GM12891 (cell line): ENCODE data around the gene HNRNPM.

Experiments used
- DNase-seq: peaks from one replicate; pipeline ENCODE4 v3.0.0; 2011; ENCODE audit warnings: low spot score; ENCODE audit not compliant: insufficient read length
- FAIRE-seq: peaks from 2 replicates; lab custom pipeline; 2011; peaks lifted over from hg19 to GRCh38; lab: Jason Lieb, UNC
- PAX5 ChIP-seq: IDR thresholded peaks from 2 replicates; pipeline ENCODE4 v1.6.1; 2011; ENCODE audit warnings: low read length, moderate library complexity, mild to moderate bottlenecking; ENCODE audit not compliant: insufficient read depth, severe bottlenecking
- POLR2A ChIP-seq: IDR thresholded peaks from 2 replicates; pipeline ENCODE4 v1.6.1; 2011; ENCODE audit warnings: low read depth, low read length, control low read depth
- POLR2AphosphoS5 ChIP-seq: IDR thresholded peaks from 2 replicates; pipeline ENCODE4 v1.6.1; 2011; ENCODE audit warnings: low read depth, low read length, control low read depth
- POU2F2 ChIP-seq: IDR thresholded peaks from 2 replicates; pipeline ENCODE4 v1.6.1; 2011; ENCODE audit warnings: low read depth, mild to moderate bottlenecking, control low read depth, low read length, moderate library complexity
- SPI1 ChIP-seq: IDR thresholded peaks from 2 replicates; pipeline ENCODE4 v1.6.1; 2011; ENCODE audit warnings: low read depth, low read length, control low read depth
- TAF1 ChIP-seq: IDR thresholded peaks from 2 replicates; pipeline ENCODE4 v1.6.1; 2011; ENCODE audit warnings: low read depth, low read length, control low read depth

Gene HNRNPM

DNA sequence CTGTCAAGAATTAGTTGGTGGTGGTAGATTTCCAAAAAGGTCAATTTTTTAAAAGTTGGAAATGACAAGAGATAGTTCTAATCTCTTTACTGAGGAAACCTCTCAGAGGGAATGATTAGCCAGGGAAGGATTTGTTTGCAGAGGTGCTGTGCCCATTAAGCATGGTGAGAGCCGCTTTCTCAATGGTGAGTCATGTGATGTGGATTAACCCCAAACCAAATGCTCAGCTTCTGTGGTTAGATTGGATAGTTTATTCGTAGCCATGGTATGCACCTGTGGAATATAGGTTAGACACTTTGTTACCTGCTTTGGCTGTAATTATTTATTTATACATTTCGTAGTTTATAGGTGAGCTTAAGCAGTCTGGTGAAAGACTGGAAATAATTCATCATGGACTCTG lies 7.1 kb downstream of the HNRNPM start:
- DNase-seq: no peak
- FAIRE-seq: no peak
- TF ChIP-seq POLR2AphosphoS5: no peak
- TF ChIP-seq POU2F2: no peak
- no peak for TF ChIP-seq TAF1
- no peak for TF ChIP-seq SPI1
- no peak for TF ChIP-seq POLR2A
- TF ChIP-seq PAX5: no peak

DNA sequence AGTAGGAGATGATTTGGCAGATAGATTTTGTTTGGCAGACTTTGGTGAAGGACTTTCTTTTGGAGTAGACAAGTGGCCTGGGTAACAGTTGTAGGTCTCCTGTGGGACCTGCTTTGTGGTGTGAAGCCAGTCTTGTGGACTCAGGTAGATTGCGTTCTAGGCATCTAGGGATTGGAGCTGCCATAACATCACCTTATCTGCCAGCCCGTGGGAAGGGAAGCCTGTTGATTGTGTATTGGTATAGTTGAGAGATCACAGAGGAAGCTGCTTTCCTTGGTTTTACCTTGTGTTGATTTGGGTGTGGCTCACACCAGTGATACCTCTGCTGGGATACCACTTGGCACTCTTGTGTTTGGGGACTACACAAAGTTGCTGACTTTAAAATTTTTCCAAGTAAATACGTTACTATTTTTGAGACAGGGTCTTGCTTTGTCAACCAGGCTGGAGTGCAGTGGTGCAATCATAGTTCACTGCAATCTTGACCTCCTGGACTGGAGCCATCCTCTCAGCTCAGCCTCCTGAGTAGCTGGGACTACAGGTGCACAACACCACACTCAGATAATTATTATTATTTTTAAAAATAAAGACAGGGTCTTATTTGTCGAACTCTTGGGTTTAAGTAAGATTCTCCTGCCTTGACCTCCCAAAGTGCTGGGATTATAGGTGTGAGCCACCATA lies 7.8 kb downstream of the HNRNPM start:
- FAIRE-seq: no peak
- TF ChIP-seq POLR2AphosphoS5 (no peak), TAF1 (no peak), PAX5 (no peak), POLR2A (no peak), POU2F2 (no peak), SPI1 (no peak)
- DNase-seq: no peak

DNA sequence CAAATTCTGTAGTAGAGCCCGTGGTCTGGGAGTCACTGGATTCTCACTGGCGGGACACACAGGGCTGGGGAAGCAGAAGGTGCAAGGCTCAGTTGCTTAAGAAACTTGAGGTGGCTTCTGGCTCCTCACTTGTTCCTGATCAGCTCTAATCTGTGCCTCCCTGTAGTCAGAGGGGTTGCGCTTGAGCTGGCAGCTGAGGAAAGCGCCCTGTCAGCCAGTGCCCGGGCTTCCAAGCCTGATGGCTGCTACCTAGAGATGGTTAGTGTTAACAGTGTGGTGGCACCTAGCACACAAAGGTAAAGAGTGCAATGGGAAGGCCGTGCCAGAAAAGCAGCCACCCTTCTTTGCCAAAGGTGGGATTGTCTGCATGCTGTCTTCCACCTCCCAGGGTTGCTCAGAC lies 8.8 kb downstream of the HNRNPM start:
- no peak for DNase-seq
- no peak for FAIRE-seq
- TF ChIP-seq POLR2AphosphoS5 (no peak), TAF1 (no peak), POLR2A (no peak), SPI1 (no peak), POU2F2 (no peak), PAX5 (no peak)

- FAIRE-seq (no peak), DNase-seq (no peak)
- TF ChIP-seq TAF1 (no peak), POU2F2 (no peak), POLR2AphosphoS5 (no peak), PAX5 (no peak), POLR2A (no peak), SPI1 (no peak)
Observed at GRCh38 chr19:8454218-8454617, 9.4 kb downstream of the HNRNPM start.

GRCh38 chr19:8455018-8455417 lies 10.2 kb downstream of the HNRNPM start:
- DNase-seq (no peak), FAIRE-seq (no peak)
- TF ChIP-seq POU2F2: no peak
- no peak for TF ChIP-seq POLR2AphosphoS5
- TF ChIP-seq POLR2A: no peak
- TF ChIP-seq TAF1: no peak
- no peak for TF ChIP-seq PAX5
- TF ChIP-seq SPI1: no peak

- DNase-seq (no peak), FAIRE-seq (no peak)
- TF ChIP-seq PAX5: no peak
- no peak for TF ChIP-seq POLR2A
- no peak for TF ChIP-seq POLR2AphosphoS5
- no peak for TF ChIP-seq TAF1
- TF ChIP-seq POU2F2: no peak
- no peak for TF ChIP-seq SPI1
Observed at GRCh38 chr19:8456064-8456463, 11.3 kb downstream of the HNRNPM start.

DNA sequence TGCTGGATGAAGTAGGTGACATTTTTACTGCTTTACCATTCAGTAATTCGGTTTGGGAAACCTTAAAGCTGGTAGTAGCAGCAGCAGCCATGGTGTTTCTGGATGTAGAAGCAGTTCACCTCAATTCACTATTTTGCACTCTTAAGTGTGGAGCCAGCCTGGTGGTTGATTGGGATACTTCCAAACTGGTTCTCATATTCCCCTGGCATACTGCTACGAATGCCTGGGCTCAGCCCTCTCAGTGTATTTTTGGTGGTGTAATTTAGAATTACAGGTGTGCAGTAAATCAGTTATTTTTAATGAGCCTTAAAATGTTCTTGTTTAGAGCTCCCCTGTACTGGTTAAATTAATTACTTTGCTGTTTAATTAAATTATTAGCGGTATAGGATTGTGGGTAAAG lies 12.4 kb downstream of the HNRNPM start:
- DNase-seq (no peak), FAIRE-seq (no peak)
- TF ChIP-seq POLR2A: no peak
- no peak for TF ChIP-seq SPI1
- TF ChIP-seq POLR2AphosphoS5: no peak
- TF ChIP-seq TAF1: no peak
- TF ChIP-seq PAX5: no peak
- TF ChIP-seq POU2F2: no peak

DNA sequence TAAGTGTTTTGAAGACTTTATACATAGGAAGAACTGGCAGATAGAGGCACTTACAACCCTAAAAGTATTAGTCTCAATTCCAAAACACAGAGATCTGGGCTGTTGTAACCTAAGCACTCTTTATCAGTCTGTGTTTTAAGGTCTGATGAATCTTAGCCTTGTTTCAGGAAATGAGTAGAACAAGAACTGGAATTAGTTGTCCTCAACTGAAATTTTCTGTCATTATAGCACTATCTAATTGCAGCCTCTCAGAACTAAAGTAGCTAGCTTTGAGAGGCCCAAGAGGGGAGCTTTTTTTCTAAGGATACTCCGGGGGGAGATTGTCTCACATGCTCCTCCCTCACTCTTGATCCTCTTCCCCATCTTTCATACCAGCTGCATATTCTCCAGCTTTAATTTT lies 13.1 kb downstream of the HNRNPM start:
- TF ChIP-seq POU2F2: no peak
- TF ChIP-seq POLR2AphosphoS5: no peak
- no peak for TF ChIP-seq TAF1
- TF ChIP-seq SPI1: no peak
- TF ChIP-seq PAX5: no peak
- TF ChIP-seq POLR2A: no peak
- no peak for DNase-seq
- FAIRE-seq: no peak

GRCh38 chr19:8458380-8458779 lies 13.6 kb downstream of the HNRNPM start:
- FAIRE-seq (no peak), DNase-seq (no peak)
- TF ChIP-seq PAX5 (no peak), SPI1 (no peak), POLR2A (no peak), TAF1 (no peak), POU2F2 (no peak), POLR2AphosphoS5 (no peak)

DNA sequence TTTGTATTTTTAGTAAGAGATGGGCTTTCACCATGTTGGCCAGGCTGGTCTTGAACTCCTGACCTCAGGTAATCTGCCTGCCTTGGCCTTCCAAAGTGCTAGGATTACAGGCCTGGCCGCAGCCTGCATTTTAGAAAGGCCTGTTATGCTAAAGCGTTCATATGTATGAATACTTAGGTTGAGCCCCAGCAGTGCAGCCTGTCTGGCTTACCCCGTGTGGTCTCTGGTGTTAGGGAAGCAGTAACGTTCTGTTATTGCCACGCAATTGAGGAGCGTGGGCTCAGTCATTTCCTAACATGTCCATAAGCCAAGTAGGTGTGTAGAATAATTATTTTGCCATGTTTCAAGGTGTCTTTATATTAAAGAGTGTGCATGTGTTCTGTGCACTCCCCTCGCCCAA lies 14.3 kb downstream of the HNRNPM start:
- FAIRE-seq (no peak), DNase-seq (no peak)
- no peak for TF ChIP-seq POLR2AphosphoS5
- no peak for TF ChIP-seq POLR2A
- TF ChIP-seq POU2F2: no peak
- TF ChIP-seq SPI1: no peak
- TF ChIP-seq PAX5: no peak
- TF ChIP-seq TAF1: no peak

GRCh38 chr19:8459520-8460270 lies 14.9 kb downstream of the HNRNPM start:
- TF ChIP-seq POLR2A: no peak
- DNase-seq: no peak
- FAIRE-seq: no peak
